ENCODE measurements around the gene NXPE1. TPM values are rescaled to one million over a fixed set of nuclear protein-coding genes. Genes with fewer than 3 reads are reported as not detected.

NXPE1 gene
- total and polyA plus RNA-seq, 2 donors (not counting 1 experiment from before 2014, with no cell fraction given) = not detected

- Histone ChIP-seq H3K27me3 (replicated peaks in 1 of 4; ENCODE audit: control extremely low read depth in 1 of 4, control insufficient read depth in 3 of 4, insufficient read depth in 4 of 4, low read length in 3 of 4) (no peaks in the 10 kb centered on the region), H3K9me3 (ENCODE audit: control extremely low read depth in 1 of 3, control insufficient read depth in 2 of 3, insufficient read depth in 1 of 3, low read length in 2 of 3) (no peaks in the 10 kb centered on the region), H3K79me2 (ENCODE audit: control insufficient read depth, insufficient read depth, low read length) (no peaks in the 10 kb centered on the region), H4K20me1 (ENCODE audit: control insufficient read depth, insufficient read depth, low read length, poor library complexity, severe bottlenecking) (no peaks in the 10 kb centered on the region), H3K9ac (ENCODE audit: low read length) (no peak overlapping the region), H3K27ac (ENCODE audit: low read length in 2 of 2) (no peak overlapping the region), H3K4me3 (ENCODE audit: control extremely low read depth in 1 of 5, extremely low read depth in 1 of 5, insufficient read depth in 1 of 5, low read depth in 2 of 5, low read length in 4 of 5) (no peak overlapping the region), H3K4me2 (replicated peaks; ENCODE audit: low read depth, low read length, poor library complexity, severe bottlenecking) (no peak overlapping the region), H3K36me3 (replicated peaks in 1 of 2; ENCODE audit: control extremely low read depth in 1 of 2, control insufficient read depth in 1 of 2, extremely low read depth in 1 of 2, insufficient read depth in 2 of 2, low read length in 1 of 2) (no peaks in the 10 kb centered on the region), H3K4me1 (ENCODE audit: control insufficient read depth in 2 of 2, insufficient read depth in 2 of 2, low read length in 2 of 2) (no peaks in the 10 kb centered on the region), H2AFZ (ENCODE audit: insufficient read depth, low read depth, low read length, poor library complexity, severe bottlenecking) (no peak overlapping the region)
- TF ChIP-seq EZH2 (IDR thresholded peaks at IDR 0.05; ENCODE audit: borderline replicate concordance, insufficient read depth, low read depth, low read length, poor library complexity, severe bottlenecking) (no peak), CTCF (IDR thresholded peaks at IDR 0.05) (no peak)
- ChIA-PET CTCF (no interaction called here), POLR2A (no interaction called here)
- Mint-ChIP-seq H3K27ac (no peak overlapping the region), H3K27me3 (no peaks in the 10 kb centered on the region), H3K9me3 (ENCODE audit: insufficient read depth) (no peaks in the 10 kb centered on the region), H3K4me1 (no peaks in the 10 kb centered on the region), H3K4me3 (no peak overlapping the region)
- WGBS (ENCODE audit: insufficient coverage) = 80% methylated on average over 1 of the region's 1 CpG
- intact Hi-C loops (cut with micrococcal nuclease) = no loop called here
- ATAC-seq (ENCODE audit: low read depth) (no peak), DNase-seq (no peak)
These were observed 38.8 kb upstream of the NXPE1 start for GRCh38 chr11:114598461-114598860.

DNA sequence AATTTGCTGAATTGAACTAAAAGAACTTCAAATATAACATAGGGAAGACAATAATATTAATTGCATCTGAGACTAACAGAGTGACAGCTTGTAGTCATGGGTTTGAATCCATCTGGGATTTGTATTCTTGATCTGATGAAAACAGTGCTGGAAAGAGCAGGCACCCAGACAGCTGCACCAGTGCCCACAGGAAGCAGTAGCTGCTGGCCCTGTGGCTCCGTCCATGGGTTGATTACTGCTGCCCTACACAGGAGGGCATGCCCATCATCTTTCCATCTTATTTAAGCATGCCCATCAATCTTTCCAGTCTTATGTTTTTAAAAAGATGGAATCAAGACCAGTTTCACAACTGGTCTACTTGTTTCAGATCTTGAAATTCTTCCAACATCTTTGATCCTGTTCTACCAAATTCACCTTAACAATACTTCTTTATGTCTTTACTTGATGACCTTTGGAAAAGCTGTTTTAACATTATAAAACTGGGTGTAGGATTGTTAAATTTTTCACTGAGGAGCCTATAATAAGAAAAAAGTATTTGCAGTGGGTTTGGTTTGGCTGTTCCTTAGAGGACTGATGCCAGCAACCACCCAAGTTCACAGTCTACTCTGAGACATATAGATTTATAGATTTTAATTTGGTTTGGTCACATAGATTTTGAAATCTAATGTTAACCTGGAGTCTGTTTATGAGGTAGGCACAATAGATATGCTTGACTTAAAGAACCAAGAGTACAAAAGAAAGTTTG is 36.7 kb upstream of the NXPE1 start:
- 89% methylated on average over 1 of the region's 1 CpG for WGBS (ENCODE audit: insufficient coverage)
- H3K27me3 ChIP-seq (replicated peaks in 1 of 4; ENCODE audit: control extremely low read depth in 1 of 4, control insufficient read depth in 3 of 4, insufficient read depth in 4 of 4, low read length in 3 of 4) = no peaks in the 10 kb centered on the region
- no peaks in the 10 kb centered on the region for H3K79me2 ChIP-seq (ENCODE audit: control insufficient read depth, insufficient read depth, low read length)
- H4K20me1 ChIP-seq (ENCODE audit: control insufficient read depth, insufficient read depth, low read length, poor library complexity, severe bottlenecking) = no peaks in the 10 kb centered on the region
- Mint-ChIP-seq H3K9me3 (ENCODE audit: insufficient read depth) (no peaks in the 10 kb centered on the region), H3K4me3 (no peak overlapping the region), H3K27me3 (no peaks in the 10 kb centered on the region), H3K4me1 (no peaks in the 10 kb centered on the region), H3K27ac (no peak overlapping the region)
- no peaks in the 10 kb centered on the region for H3K36me3 ChIP-seq (replicated peaks in 1 of 2; ENCODE audit: control extremely low read depth in 1 of 2, control insufficient read depth in 1 of 2, extremely low read depth in 1 of 2, insufficient read depth in 2 of 2, low read length in 1 of 2)
- no peak overlapping the region for H2AFZ ChIP-seq (ENCODE audit: insufficient read depth, low read depth, low read length, poor library complexity, severe bottlenecking)
- H3K9ac ChIP-seq (ENCODE audit: low read length) = no peak overlapping the region
- no peaks in the 10 kb centered on the region for H3K4me1 ChIP-seq (ENCODE audit: control insufficient read depth in 2 of 2, insufficient read depth in 2 of 2, low read length in 2 of 2)
- no peaks in the 10 kb centered on the region for H3K9me3 ChIP-seq (ENCODE audit: control extremely low read depth in 1 of 3, control insufficient read depth in 2 of 3, insufficient read depth in 1 of 3, low read length in 2 of 3)
- TF ChIP-seq CTCF (IDR thresholded peaks at IDR 0.05) = no peak
- no peak for TF ChIP-seq EZH2 (IDR thresholded peaks at IDR 0.05; ENCODE audit: borderline replicate concordance, insufficient read depth, low read depth, low read length, poor library complexity, severe bottlenecking)
- CTCF ChIA-PET = no interaction called here
- POLR2A ChIA-PET = no interaction called here
- H3K4me3 ChIP-seq (ENCODE audit: control extremely low read depth in 1 of 5, extremely low read depth in 1 of 5, insufficient read depth in 1 of 5, low read depth in 2 of 5, low read length in 4 of 5) = no peak overlapping the region
- ATAC-seq (ENCODE audit: low read depth) (no peak), DNase-seq (no peak)
- no peak overlapping the region for H3K27ac ChIP-seq (ENCODE audit: low read length in 2 of 2)
- no peak overlapping the region for H3K4me2 ChIP-seq (replicated peaks; ENCODE audit: low read depth, low read length, poor library complexity, severe bottlenecking)
- intact Hi-C loops (cut with micrococcal nuclease) = no loop called here

Measured in B cell (primary cell).